HUDEP-2 (cell line): Measurements from ENCODE around the gene TRAPPC8.

Source experiments
- DNase-seq, 76 experiments: peaks; one replicate each; lab custom pipeline; 2025; ENCODE audit not compliant: unreplicated experiment in 76 of 76; lab: John Stamatoyannopoulos, UW

Gene TRAPPC8

DNA sequence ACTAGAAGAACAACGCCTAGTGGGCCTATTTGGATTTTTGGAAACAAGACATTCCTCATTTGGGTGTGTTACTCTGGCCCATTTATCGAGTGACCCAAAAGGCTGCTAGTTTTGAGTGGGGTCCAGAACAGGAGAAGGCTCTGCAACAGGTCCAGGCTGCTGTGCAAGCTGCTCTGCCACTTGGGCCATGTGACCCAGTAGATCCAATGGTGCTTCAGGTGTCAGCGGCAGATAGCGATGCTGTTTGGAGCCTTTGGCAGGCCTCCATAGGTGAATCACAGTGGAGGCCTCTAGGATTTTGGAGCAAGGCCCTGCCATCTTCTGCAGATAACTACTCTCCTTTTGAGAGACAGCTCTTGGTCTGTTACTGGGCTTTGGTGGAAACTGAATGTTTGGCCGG lies 143.7 kb downstream of the TRAPPC8 start:
- DNase-seq: peak in 3 of 76 experiments; percentile 2 to 13 (median 4)

DNA sequence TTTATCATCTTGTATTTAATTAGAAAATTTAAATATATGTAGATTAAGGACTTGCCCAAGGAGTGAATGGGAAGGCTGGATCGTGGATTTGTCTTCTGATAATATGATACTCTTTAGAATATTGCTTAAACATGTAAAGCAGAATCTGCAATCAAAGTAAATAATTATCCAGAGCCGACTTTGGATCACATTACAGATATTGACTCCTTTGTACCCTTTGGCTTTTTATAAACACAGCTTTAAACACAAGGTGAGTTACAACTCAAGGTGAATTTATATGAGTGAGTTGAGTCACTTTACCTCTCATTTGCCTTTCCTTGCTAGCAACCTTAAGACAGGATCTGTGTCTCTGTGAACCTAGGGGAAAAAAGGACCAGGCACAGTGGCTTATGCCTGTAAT lies 144.5 kb downstream of the TRAPPC8 start:
- DNase-seq: no peak

DNA sequence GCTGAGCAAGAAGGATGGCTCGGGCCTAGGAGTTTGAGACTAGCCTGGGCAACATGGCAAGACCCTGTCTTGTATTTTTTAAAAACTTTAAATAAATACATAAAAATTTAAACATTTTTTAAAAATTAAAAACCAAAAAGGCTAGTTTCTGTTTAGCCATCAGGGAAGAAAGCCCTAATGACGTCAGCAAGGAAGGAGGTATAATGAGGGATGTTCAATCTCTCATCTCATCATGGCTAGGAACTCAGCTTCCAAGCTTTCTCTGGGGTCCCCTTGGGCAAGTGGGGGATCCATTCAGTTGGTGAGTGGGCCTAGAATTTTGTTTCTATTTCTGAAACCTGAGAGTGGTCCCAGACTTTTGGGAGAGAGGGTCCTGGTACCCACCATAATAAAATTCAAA lies 147.2 kb downstream of the TRAPPC8 start:
- DNase-seq: no peak

DNA sequence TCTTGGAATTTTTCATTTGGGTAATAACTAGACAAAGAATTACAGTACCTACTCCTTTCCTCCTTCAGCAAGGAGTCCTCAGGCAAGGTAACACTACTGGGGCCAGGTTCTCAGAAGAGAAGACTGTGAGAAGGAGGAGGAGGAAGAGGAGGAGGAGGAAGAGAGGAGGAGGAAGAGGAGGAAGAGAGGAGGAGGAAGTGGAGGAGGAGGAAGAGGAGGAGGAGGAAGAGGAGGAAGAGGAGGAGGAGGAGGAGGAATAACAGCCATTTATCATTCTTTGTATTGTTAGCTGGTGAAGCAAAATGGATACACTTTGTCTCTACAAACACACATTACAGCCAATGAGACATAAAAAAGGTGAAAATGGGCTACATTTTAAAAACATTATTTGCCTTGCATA lies 149.4 kb downstream of the TRAPPC8 start:
- DNase-seq: no peak

DNA sequence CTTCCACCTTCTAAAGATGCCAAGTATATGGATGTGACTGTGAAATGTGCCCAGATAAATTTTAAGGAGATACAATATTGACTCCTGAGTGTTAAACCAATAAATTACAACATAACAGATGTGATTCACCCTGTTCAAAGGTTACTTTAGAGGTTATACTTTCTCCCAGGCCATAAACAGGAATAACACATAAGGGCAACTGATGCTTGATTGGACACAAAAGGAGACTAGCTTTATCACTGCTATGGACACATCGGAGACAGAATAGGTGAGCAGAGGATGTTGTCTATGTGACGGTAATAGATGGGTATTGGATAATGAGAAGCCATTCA lies 150.4 kb downstream of the TRAPPC8 start:
- DNase-seq: no peak

DNA sequence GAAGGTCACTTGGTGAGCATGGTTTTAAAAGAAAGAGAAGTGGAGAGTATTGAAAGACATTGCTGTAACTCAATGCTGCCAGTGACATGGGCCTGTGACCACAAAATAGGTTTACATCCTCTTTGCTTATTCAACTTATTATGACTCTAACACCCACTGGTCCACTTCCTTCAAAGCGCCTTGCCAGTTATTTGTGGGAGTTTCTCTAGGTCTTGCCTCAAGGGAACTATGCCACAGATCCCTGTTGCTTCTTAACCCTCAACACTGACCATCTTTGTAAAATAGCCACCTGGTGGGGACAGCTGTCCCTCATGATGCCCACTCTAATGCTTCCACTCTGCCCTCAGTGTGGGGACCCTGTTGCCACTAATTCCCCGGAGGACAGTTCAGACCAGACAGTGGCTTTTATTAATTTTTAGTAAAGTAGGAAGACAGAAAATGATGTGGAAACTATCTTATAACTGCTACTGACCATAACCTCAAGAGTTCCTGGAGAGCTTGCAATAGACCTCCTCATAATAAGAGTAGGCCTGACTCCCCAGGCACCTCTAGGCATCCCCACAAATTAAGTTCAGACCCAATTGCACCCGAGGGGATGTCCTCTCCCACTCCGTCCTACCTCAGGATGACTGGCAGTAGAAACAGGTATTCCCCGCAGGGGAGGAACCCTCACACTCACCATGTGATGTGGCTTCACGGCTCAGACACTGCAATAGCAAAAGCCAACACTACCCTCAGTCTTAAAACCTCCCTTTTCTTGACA lies 150.9 kb downstream of the TRAPPC8 start:
- no peak for DNase-seq

GRCh38 chr18:31789409-31789808 lies 153.5 kb downstream of the TRAPPC8 start:
- no peak for DNase-seq

GRCh38 chr18:31783059-31783458 lies 159.9 kb downstream of the TRAPPC8 start:
- DNase-seq: no peak
